Neuronal stem cell (in vitro differentiated cells): Measurements from ENCODE around the gene TPT1.

ENCODE experiments used
- DNase-seq: peaks from one replicate; pipeline ENCODE4 v3.0.0-alpha.2; 2013; ENCODE audit warnings: low spot score
- H2AFZ ChIP-seq: one replicate; pipeline ENCODE4 v1.6.1; 2013; ENCODE audit warnings: mild to moderate bottlenecking, low read length, inconsistent platforms
- H2AK5ac ChIP-seq: 2 replicates; pipeline ENCODE4 v1.6.1; 2013; ENCODE audit warnings: low read depth, mild to moderate bottlenecking, inconsistent platforms, low read length, moderate library complexity, mixed read lengths
- H2BK120ac ChIP-seq: 2 replicates; pipeline ENCODE4 v1.6.1; 2013; ENCODE audit warnings: low read depth, mild to moderate bottlenecking, inconsistent platforms, low read length, moderate library complexity, mixed read lengths
- H2BK12ac ChIP-seq: one replicate; pipeline ENCODE4 v1.6.1; 2013; ENCODE audit warnings: low read length, inconsistent platforms
- H2BK15ac ChIP-seq: 2 replicates; pipeline ENCODE4 v1.6.1; 2013; ENCODE audit warnings: mild to moderate bottlenecking, low read length, inconsistent platforms, mixed read lengths
- H2BK5ac ChIP-seq: one replicate; pipeline ENCODE4 v1.6.1; 2013; ENCODE audit warnings: inconsistent platforms, mild to moderate bottlenecking, low read length, moderate library complexity
- H3K14ac ChIP-seq: one replicate; pipeline ENCODE4 v1.6.1; 2013; ENCODE audit warnings: low read length, inconsistent platforms
- H3K18ac ChIP-seq: 2 replicates; pipeline ENCODE4 v1.6.1; 2013; ENCODE audit warnings: low read length, inconsistent platforms
- H3K23ac ChIP-seq: 2 replicates; pipeline ENCODE4 v1.6.1; 2013; ENCODE audit warnings: low read depth, mild to moderate bottlenecking, mixed read lengths, low read length, inconsistent platforms; ENCODE audit not compliant: poor library complexity
- H3K27ac ChIP-seq: replicated peaks from 3 replicates; pipeline ENCODE4 v1.5.1; 2013; ENCODE audit warnings: low read length, inconsistent platforms
- H3K27me3 ChIP-seq, 3 experiments: 2 replicates each; pipeline ENCODE4 v1.6.1; 2013; ENCODE audit warnings: low read length in 3 of 3, mild to moderate bottlenecking in 2 of 3, inconsistent platforms in 1 of 3, low read depth in 1 of 3, mixed read lengths in 1 of 3, moderate library complexity in 1 of 3; ENCODE audit not compliant: control insufficient read depth in 3 of 3, insufficient read depth in 3 of 3
- H3K36me3 ChIP-seq, 2 donors: replicated peaks in 1 of 2; 2 replicates each; pipeline ENCODE4 v1.6.1; 2013; ENCODE audit warnings: low read length in 2 of 2; ENCODE audit not compliant: control insufficient read depth in 2 of 2, insufficient read depth in 2 of 2
- H3K4ac ChIP-seq: 2 replicates; pipeline ENCODE4 v1.6.1; 2013; ENCODE audit warnings: inconsistent platforms, mild to moderate bottlenecking, low read length, moderate library complexity
- H3K4me1 ChIP-seq, 2 donors: 1 replicate in 1 of 2; 2 replicates in 1 of 2; pipeline ENCODE4 v1.6.1; 2013; ENCODE audit warnings: low read length in 2 of 2, low read depth in 1 of 2; ENCODE audit not compliant: control insufficient read depth in 2 of 2, insufficient read depth in 1 of 2
- H3K4me2 ChIP-seq: one replicate; pipeline ENCODE4 v1.6.1; 2013; ENCODE audit warnings: mild to moderate bottlenecking, low read length, inconsistent platforms; ENCODE audit not compliant: insufficient read depth, poor library complexity, severe bottlenecking
- H3K4me3 ChIP-seq, 2 donors: 2 replicates each; pipeline ENCODE4 v1.5.1; 2013; ENCODE audit warnings: low read length in 2 of 2, mild to moderate bottlenecking in 2 of 2, inconsistent platforms in 1 of 2, moderate library complexity in 1 of 2
- H3K79me1 ChIP-seq: one replicate; pipeline ENCODE4 v1.6.1; 2013; ENCODE audit warnings: low read depth, mild to moderate bottlenecking, inconsistent platforms, low read length, moderate library complexity
- H3K9ac ChIP-seq: one replicate; pipeline ENCODE4 v1.6.1; 2013; ENCODE audit warnings: mild to moderate bottlenecking, low read depth, low read length, inconsistent platforms; ENCODE audit not compliant: poor library complexity
- H3K9me3 ChIP-seq, 2 donors: replicated peaks in 1 of 2; 2 replicates each; pipeline versions ENCODE3 to v1.6.1; 2013; ENCODE audit warnings: low read length in 2 of 2, mild to moderate bottlenecking in 2 of 2, inconsistent platforms in 1 of 2, low read depth in 1 of 2, mixed read lengths in 1 of 2, moderate library complexity in 1 of 2; ENCODE audit not compliant: control insufficient read depth in 2 of 2, insufficient read depth in 1 of 2
- H4K8ac ChIP-seq: one replicate; pipeline ENCODE4 v1.6.1; 2013; ENCODE audit warnings: low read depth, mild to moderate bottlenecking, inconsistent platforms, low read length, moderate library complexity
- H4K91ac ChIP-seq: one replicate; pipeline ENCODE4 v1.6.1; 2013; ENCODE audit warnings: low read length, low read depth, mild to moderate bottlenecking, inconsistent platforms; ENCODE audit not compliant: poor library complexity
- WGBS, 2 donors: extraction: QIAGEN DNeasy Blood & Tissue Kit; methylation state at CpG; one replicate each; pipeline ENCODE4 v1.1.7; 2013; ENCODE audit warnings: missing lambda C conversion rate in 2 of 2, mixed read lengths in 1 of 2; ENCODE audit not compliant: insufficient read length in 2 of 2, insufficient replicate concordance in 1 of 2; ENCODE audit errors: extremely low coverage in 2 of 2; 5-methylcytosine and 5-hydroxymethylcytosine counted together

The TPT1 gene

GRCh38 chr13:45314822-45315221, 26.2 kb downstream of the TPT1 start:
- peaks cover 0 to 4% of the 10 kb centered on the region in 2 donors for H3K4me1 ChIP-seq
- no peak for DNase-seq
- no peak overlapping the region for H2BK5ac ChIP-seq
- no peak overlapping the region for H2AK5ac ChIP-seq
- no peak overlapping the region for H2BK12ac ChIP-seq
- H3K23ac ChIP-seq, result no peak overlapping the region
- H3K27ac ChIP-seq, result no peak overlapping the region
- H3K18ac ChIP-seq, result no peak overlapping the region
- H3K27me3 ChIP-seq, result no peaks in the 10 kb centered on the region
- H3K36me3 ChIP-seq, result no peaks in the 10 kb centered on the region
- H3K4ac ChIP-seq, result no peak overlapping the region
- no peak overlapping the region for H4K91ac ChIP-seq
- H3K9me3 ChIP-seq, result no peaks in the 10 kb centered on the region
- H2BK120ac ChIP-seq, result no peak overlapping the region
- no peak overlapping the region for H3K4me2 ChIP-seq
- no peak overlapping the region for H3K4me3 ChIP-seq
- no peak overlapping the region for H4K8ac ChIP-seq
- no peak overlapping the region for H2AFZ ChIP-seq
- H3K14ac ChIP-seq, result no peak overlapping the region
- no peak overlapping the region for H3K9ac ChIP-seq
- no peaks in the 10 kb centered on the region for H3K79me1 ChIP-seq
- no CpG with 5 or more reads among the region's 10 CpGs for WGBS, 2 donors
- no peak overlapping the region for H2BK15ac ChIP-seq

DNA sequence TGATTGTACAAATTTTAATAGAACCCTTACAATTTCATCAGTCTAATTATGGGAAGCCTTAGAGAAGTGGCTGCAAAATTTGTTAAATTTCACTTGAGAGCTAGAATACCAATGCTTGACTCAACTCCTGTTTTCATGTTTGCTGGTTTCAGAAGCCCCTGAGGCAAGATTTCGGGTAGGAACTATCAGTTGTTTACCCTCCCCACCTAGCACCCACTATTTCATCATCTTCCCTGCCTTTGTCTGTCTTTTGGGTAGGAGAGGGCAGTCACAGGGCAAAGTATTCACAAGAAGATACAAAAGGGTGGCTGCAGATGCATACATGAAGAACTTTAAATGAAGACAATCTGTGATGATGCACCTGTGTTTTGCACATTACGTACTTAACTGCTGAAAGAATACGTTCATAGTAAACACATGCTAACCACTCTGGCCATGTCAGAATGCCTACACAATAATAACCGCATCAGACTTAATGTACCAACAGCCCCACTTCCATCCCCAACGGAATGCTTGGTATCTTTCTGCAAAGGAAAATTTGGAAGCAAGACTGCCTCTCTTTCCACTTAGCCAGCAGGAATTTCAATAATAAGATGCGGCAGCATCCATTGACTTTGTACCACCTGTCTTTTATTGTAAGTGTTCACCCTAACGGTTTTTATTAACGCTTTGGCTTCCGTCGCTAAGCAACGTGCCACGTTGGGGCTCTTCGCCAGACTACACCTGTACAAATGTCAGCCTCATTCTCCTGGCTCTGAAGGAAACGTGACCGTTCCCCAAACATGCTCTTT, 30.4 kb downstream of the TPT1 start:
- Histone ChIP-seq H2AK5ac (no peak overlapping the region), H3K9ac (no peak overlapping the region), H3K27ac (no peak overlapping the region), H2BK12ac (no peak overlapping the region), H3K9me3 (no peaks in the 10 kb centered on the region), H3K18ac (no peak overlapping the region), H3K27me3 (no peaks in the 10 kb centered on the region), H3K79me1 (no peaks in the 10 kb centered on the region), H4K8ac (no peak overlapping the region), H3K4ac (no peak overlapping the region), H3K4me1 (peaks cover 2 to 6% of the 10 kb centered on the region in 2 donors), H3K14ac (no peak overlapping the region), H3K23ac (no peak overlapping the region), H3K4me3 (peak overlapping the region in 1 of 2 donors; percentile 48), H3K36me3 (no peaks in the 10 kb centered on the region), H2AFZ (peak overlapping the region; percentile 96), H2BK15ac (no peak overlapping the region), H3K4me2 (peak overlapping the region; percentile 64), H2BK120ac (no peak overlapping the region), H2BK5ac (no peak overlapping the region), H4K91ac (no peak overlapping the region)
- DNase-seq, result no peak
- no CpG with 5 or more reads among the region's 15 CpGs for WGBS, 2 donors

- Histone ChIP-seq H4K91ac (no peak overlapping the region), H3K4me2 (no peak overlapping the region), H2AK5ac (no peak overlapping the region), H3K4me3 (no peak overlapping the region), H3K4me1 (peaks cover 6% of the 10 kb centered on the region in 2 donors), H2AFZ (no peak overlapping the region), H3K27me3 (no peaks in the 10 kb centered on the region), H2BK5ac (no peak overlapping the region), H3K9ac (no peak overlapping the region), H3K4ac (no peak overlapping the region), H2BK15ac (no peak overlapping the region), H3K79me1 (no peaks in the 10 kb centered on the region), H4K8ac (no peak overlapping the region), H3K18ac (no peak overlapping the region), H3K23ac (no peak overlapping the region), H3K27ac (no peak overlapping the region), H3K36me3 (no peaks in the 10 kb centered on the region), H3K9me3 (no peaks in the 10 kb centered on the region), H2BK120ac (no peak overlapping the region), H3K14ac (no peak overlapping the region), H2BK12ac (no peak overlapping the region)
- DNase-seq, result no peak
Measured at GRCh38 chr13:45306966-45307365, 34.0 kb downstream of the TPT1 start.

- Histone ChIP-seq H3K23ac (no peak overlapping the region), H3K4me3 (no peak overlapping the region), H3K4me1 (peaks cover 2 to 6% of the 10 kb centered on the region in 2 donors), H3K9me3 (no peaks in the 10 kb centered on the region), H3K14ac (no peak overlapping the region), H2BK5ac (no peak overlapping the region), H3K79me1 (no peaks in the 10 kb centered on the region), H3K4ac (no peak overlapping the region), H2AFZ (no peak overlapping the region), H4K91ac (no peak overlapping the region), H3K9ac (no peak overlapping the region), H2AK5ac (no peak overlapping the region), H3K36me3 (no peaks in the 10 kb centered on the region), H2BK12ac (no peak overlapping the region), H4K8ac (no peak overlapping the region), H2BK15ac (no peak overlapping the region), H3K18ac (no peak overlapping the region), H3K27ac (no peak overlapping the region), H3K27me3 (no peaks in the 10 kb centered on the region), H2BK120ac (no peak overlapping the region), H3K4me2 (no peak overlapping the region)
- DNase-seq, result no peak
- WGBS, 2 donors, result no CpG with 5 or more reads among the region's 5 CpGs
Measured at GRCh38 chr13:45305079-45305478, 35.9 kb downstream of the TPT1 start.
